Kidney glomerular epithelial cell (primary cell): ENCODE measurements around the gene TSHZ3.

Experiments
- DNase-seq: peaks from one replicate; lab custom pipeline; 2025; lab: John Stamatoyannopoulos, UW

The TSHZ3 gene

GRCh38 chr19:31334849-31335624 lies 14.2 kb downstream of the TSHZ3 start:
- no peak for DNase-seq

GRCh38 chr19:31334101-31334848 lies 15.0 kb downstream of the TSHZ3 start:
- no peak for DNase-seq

GRCh38 chr19:31332096-31332495 lies 17.1 kb downstream of the TSHZ3 start:
- DNase-seq: no peak

GRCh38 chr19:31331536-31331935 lies 17.7 kb downstream of the TSHZ3 start:
- DNase-seq: no peak

- DNase-seq: no peak
These were observed 18.5 kb downstream of the TSHZ3 start for GRCh38 chr19:31330761-31331160.

GRCh38 chr19:31330237-31330636 lies 19.0 kb downstream of the TSHZ3 start:
- no peak for DNase-seq

GRCh38 chr19:31329819-31330218 lies 19.4 kb downstream of the TSHZ3 start:
- no peak for DNase-seq

- no peak for DNase-seq
These were observed 21.0 kb downstream of the TSHZ3 start for GRCh38 chr19:31328238-31328637.

- no peak for DNase-seq
These were observed 22.8 kb downstream of the TSHZ3 start for GRCh38 chr19:31326329-31327028.

- DNase-seq: no peak
These were observed 23.9 kb downstream of the TSHZ3 start for GRCh38 chr19:31325342-31325741.

GRCh38 chr19:31319465-31319864 lies 29.8 kb downstream of the TSHZ3 start:
- DNase-seq: no peak

GRCh38 chr19:31318790-31319425 lies 30.3 kb downstream of the TSHZ3 start:
- no peak for DNase-seq

GRCh38 chr19:31317570-31317969 lies 31.7 kb downstream of the TSHZ3 start:
- no peak for DNase-seq

GRCh38 chr19:31317093-31317492 lies 32.1 kb downstream of the TSHZ3 start:
- no peak for DNase-seq

- no peak for DNase-seq
These were observed 32.9 kb downstream of the TSHZ3 start for GRCh38 chr19:31316201-31316951.

GRCh38 chr19:31315652-31316051 lies 33.6 kb downstream of the TSHZ3 start:
- no peak for DNase-seq

GRCh38 chr19:31314849-31315629 lies 34.2 kb downstream of the TSHZ3 start:
- DNase-seq: no peak

GRCh38 chr19:31314156-31314555 lies 35.1 kb downstream of the TSHZ3 start:
- DNase-seq: no peak

GRCh38 chr19:31313291-31314030 lies 35.8 kb downstream of the TSHZ3 start:
- DNase-seq: no peak

- no peak for DNase-seq
These were observed 36.5 kb downstream of the TSHZ3 start for GRCh38 chr19:31312677-31313244.
